ENCODE data around the gene TIGAR.

TIGAR gene

DNA sequence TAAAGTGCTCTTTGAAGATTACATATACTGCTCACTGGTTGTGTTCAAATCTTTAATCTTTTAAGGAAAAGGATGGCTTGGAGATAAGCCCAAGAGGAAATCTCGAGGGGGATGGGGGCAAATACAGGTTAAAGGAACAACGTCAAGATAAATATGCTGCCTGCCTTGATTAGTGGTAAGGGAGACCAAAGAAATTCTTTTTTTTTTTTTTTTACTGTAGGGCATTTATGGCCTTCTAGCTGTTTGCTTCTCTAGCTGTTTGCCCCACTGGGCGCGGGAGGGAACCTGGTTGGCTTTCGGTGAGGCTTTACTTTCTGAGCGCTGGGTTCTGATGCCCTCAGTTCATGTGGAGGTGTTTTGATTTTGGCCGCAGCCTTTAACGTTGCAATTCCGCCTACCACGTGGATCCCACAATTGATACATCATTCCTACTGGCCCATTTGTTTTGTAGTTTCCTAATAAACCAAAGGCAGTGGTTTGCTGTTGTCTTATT lies 41.8 kb upstream of the TIGAR start:
- TF ChIP-seq EP300 (IDR thresholded peaks at IDR 0.05; ENCODE audit: borderline replicate concordance) (no peak), FOXM1 (IDR thresholded peaks at IDR 0.05; ENCODE audit: borderline replicate concordance, low read depth) (no peak), EGR1 (IDR thresholded peaks at IDR 0.05) (no peak), TEAD4 (IDR thresholded peaks at IDR 0.05) (no peak), YY1 (IDR thresholded peaks at IDR 0.05; ENCODE audit: low read depth) (no peak), TCF12 (IDR thresholded peaks at IDR 0.05; ENCODE audit: low read depth) (no peak), TAF1 (IDR thresholded peaks at IDR 0.05; ENCODE audit: low read depth) (no peak), NFIC (IDR thresholded peaks at IDR 0.05) (no peak), CEBPB (IDR thresholded peaks at IDR 0.05) (no peak)
- TF ChIP-seq, protein P1, sequence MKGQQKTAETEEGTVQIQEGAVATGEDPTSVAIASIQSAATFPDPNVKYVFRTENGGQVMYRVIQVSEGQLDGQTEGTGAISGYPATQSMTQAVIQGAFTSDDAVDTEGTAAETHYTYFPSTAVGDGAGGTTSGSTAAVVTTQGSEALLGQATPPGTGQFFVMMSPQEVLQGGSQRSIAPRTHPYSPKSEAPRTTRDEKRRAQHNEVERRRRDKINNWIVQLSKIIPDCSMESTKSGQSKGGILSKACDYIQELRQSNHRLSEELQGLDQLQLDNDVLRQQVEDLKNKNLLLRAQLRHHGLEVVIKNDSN (IDR thresholded peaks at IDR 0.05) = no peak
- TF ChIP-seq, protein P2, sequence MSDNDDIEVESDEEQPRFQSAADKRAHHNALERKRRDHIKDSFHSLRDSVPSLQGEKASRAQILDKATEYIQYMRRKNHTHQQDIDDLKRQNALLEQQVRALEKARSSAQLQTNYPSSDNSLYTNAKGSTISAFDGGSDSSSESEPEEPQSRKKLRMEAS (IDR thresholded peaks at IDR 0.05) = no peak

DNA sequence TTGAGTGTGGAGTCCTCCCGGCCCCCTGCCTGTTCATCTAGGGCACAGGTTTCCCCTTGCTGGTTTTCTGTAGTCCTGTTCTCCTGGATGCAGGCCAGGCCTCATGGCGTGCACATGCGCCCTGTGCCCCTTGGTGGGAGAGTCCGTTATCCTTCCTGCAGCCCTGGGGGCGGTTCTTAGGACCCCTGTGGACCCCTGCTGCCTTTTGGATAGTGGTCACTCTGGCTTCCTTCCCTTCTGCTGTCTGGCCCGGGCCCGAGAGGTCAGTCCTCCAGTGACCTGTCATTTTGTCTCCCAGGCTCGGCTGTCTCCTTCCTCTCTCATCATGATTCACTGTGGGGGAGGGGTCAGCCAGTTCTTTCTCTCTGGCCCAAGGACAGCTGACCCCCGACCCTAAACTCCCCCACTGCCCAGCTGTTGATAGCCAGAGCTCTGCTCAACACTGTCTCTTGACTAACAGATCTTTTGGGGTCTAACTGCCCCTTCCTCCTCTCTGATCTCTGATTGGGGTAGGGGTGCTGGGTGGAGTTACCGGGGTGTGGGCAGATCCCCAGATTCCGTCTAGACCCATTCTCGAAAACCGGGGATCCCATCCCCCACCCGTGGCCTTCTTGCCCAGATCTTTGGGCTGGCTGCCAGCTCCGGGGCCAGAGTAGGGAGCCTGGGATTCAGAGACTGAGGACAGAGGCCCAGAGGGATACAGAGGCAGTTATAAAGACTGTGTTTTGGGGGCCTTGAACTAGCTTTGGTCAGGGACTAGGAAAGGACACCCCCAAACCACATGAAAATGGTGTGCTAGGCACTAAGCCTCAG lies 40.5 kb upstream of the TIGAR start:
- TF ChIP-seq FOXM1 (IDR thresholded peaks at IDR 0.05; ENCODE audit: borderline replicate concordance, low read depth) = no peak
- TF ChIP-seq RAD21 (IDR thresholded peaks at IDR 0.05; ENCODE audit: low read depth) = no peak
- no peak for TF ChIP-seq TEAD4 (IDR thresholded peaks at IDR 0.05)
- no peak for TF ChIP-seq TCF12 (IDR thresholded peaks at IDR 0.05; ENCODE audit: low read depth)
- TF ChIP-seq, protein P2 (IDR thresholded peaks at IDR 0.05) = no peak
- no peak for TF ChIP-seq YY1 (IDR thresholded peaks at IDR 0.05; ENCODE audit: low read depth)
- no peak for TF ChIP-seq TAF1 (IDR thresholded peaks at IDR 0.05; ENCODE audit: low read depth)
- TF ChIP-seq ZBTB7A (IDR thresholded peaks at IDR 0.05; ENCODE audit: low read depth) = no peak
- TF ChIP-seq NFIC (IDR thresholded peaks at IDR 0.05) = no peak
- TF ChIP-seq, protein P3, sequence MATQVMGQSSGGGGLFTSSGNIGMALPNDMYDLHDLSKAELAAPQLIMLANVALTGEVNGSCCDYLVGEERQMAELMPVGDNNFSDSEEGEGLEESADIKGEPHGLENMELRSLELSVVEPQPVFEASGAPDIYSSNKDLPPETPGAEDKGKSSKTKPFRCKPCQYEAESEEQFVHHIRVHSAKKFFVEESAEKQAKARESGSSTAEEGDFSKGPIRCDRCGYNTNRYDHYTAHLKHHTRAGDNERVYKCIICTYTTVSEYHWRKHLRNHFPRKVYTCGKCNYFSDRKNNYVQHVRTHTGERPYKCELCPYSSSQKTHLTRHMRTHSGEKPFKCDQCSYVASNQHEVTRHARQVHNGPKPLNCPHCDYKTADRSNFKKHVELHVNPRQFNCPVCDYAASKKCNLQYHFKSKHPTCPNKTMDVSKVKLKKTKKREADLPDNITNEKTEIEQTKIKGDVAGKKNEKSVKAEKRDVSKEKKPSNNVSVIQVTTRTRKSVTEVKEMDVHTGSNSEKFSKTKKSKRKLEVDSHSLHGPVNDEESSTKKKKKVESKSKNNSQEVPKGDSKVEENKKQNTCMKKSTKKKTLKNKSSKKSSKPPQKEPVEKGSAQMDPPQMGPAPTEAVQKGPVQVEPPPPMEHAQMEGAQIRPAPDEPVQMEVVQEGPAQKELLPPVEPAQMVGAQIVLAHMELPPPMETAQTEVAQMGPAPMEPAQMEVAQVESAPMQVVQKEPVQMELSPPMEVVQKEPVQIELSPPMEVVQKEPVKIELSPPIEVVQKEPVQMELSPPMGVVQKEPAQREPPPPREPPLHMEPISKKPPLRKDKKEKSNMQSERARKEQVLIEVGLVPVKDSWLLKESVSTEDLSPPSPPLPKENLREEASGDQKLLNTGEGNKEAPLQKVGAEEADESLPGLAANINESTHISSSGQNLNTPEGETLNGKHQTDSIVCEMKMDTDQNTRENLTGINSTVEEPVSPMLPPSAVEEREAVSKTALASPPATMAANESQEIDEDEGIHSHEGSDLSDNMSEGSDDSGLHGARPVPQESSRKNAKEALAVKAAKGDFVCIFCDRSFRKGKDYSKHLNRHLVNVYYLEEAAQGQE (IDR thresholded peaks at IDR 0.05; ENCODE audit: low read depth) = no peak
- TF ChIP-seq EGR1 (IDR thresholded peaks at IDR 0.05) = no peak
- TF ChIP-seq EP300 (IDR thresholded peaks at IDR 0.05; ENCODE audit: borderline replicate concordance) = no peak
- TF ChIP-seq CEBPB (IDR thresholded peaks at IDR 0.05) = no peak
- no peak for TF ChIP-seq CREB1 (IDR thresholded peaks at IDR 0.05; ENCODE audit: low read depth)
- TF ChIP-seq, protein P1 (IDR thresholded peaks at IDR 0.05) = no peak

DNA sequence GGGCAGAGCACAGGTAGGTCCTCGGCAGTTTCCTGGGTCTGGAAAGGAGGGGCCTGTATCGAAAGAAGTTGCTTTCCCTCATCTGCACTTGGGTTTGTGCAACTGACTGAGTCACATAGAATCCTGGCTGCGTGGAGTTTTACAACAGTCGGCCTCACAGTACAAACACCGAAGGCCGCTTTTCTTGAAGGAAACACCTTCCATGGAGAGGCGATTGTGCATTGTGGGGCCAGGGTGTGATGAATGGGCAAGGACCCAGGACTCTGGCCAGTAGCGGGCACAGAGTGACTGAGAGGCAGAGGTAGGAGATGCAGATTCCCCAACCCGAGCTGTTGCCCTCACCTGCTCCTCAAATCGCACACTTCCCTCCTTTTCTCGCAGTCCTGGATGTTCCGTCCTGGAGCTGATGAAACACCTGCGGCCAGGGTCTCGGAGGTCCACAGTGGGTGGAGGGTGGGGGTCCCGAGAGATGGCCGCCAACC lies 39.8 kb upstream of the TIGAR start:
- TF ChIP-seq TEAD4 (IDR thresholded peaks at IDR 0.05) (no peak), ZBTB7A (IDR thresholded peaks at IDR 0.05; ENCODE audit: low read depth) (no peak), EP300 (IDR thresholded peaks at IDR 0.05; ENCODE audit: borderline replicate concordance) (no peak), TAF1 (IDR thresholded peaks at IDR 0.05; ENCODE audit: low read depth) (no peak), CREB1 (IDR thresholded peaks at IDR 0.05; ENCODE audit: low read depth) (no peak), YY1 (IDR thresholded peaks at IDR 0.05; ENCODE audit: low read depth) (no peak), EGR1 (IDR thresholded peaks at IDR 0.05) (no peak)
- TF ChIP-seq, protein P2 (IDR thresholded peaks at IDR 0.05) = no peak

DNA sequence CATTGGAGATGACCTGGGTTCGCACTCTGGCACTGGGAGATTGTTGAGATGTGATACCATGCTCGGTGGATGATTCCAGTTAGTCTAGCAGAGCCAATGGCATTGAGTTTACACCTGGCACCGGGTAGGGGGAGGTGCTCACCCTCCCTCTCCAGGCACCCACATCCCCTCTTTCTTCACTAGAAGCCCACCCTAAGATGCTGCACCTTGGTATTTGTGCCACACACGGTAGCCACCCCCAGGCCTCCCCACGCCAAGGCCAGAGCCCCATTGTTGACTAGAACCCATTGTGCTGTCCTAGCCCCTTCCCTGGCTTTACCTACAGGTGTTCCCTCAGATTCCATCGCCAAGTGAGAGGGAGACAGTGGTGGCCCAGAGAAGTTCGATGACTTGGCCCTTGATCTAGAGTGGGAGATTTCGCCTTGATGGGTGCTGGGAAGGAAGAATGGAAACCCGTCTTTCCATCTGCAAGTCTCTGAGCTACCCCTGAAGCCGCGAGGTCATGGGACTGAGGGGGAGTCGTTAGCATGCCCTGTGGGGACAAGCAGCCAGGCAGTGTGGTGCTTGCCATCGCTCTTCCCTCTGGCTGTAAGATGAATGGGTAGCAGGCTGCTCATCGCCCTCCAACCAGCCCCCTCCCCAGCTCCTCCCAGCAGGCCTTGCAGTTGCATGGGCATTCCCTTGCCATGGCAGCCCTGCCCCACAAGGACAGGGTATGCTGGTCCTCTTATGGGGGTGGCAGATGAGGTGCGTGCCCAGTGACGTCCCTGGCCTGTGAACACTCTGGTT lies 38.7 kb upstream of the TIGAR start:
- TF ChIP-seq EGR1 (IDR thresholded peaks at IDR 0.05) = no peak
- no peak for TF ChIP-seq RAD21 (IDR thresholded peaks at IDR 0.05; ENCODE audit: low read depth)
- TF ChIP-seq, protein P3 (IDR thresholded peaks at IDR 0.05; ENCODE audit: low read depth) = no peak
- no peak for TF ChIP-seq FOXM1 (IDR thresholded peaks at IDR 0.05; ENCODE audit: borderline replicate concordance, low read depth)

All from Ishikawa (cell line).